HFF-Myc (cell line): ENCODE data around the gene IL1RL2.

Source experiments
- DNase-seq: peaks from one replicate; pipeline ENCODE4 v3.0.0-alpha.2; 2011; ENCODE audit warnings: low read depth; ENCODE audit errors: extremely low read depth
- H3K4me3 ChIP-seq: replicated peaks from 2 replicates; pipeline ENCODE4 v1.5.1; 2011; ENCODE audit warnings: low read depth, mild to moderate bottlenecking, control low read depth, low read length
- CTCF ChIP-seq: IDR thresholded peaks from 2 replicates; pipeline ENCODE4 v1.5.1; 2012; ENCODE audit warnings: mild to moderate bottlenecking, low read depth, low read length, control low read depth; ENCODE audit errors: missing control alignments

The IL1RL2 gene

GRCh38 chr2:102147935-102148334, 38.9 kb upstream of the IL1RL2 start:
- DNase-seq, result no peak
- no peak overlapping the region for H3K4me3 ChIP-seq
- TF ChIP-seq CTCF, result no peak

GRCh38 chr2:102149243-102149642, 37.6 kb upstream of the IL1RL2 start:
- no peak for TF ChIP-seq CTCF
- no peak overlapping the region for H3K4me3 ChIP-seq
- DNase-seq, result no peak

GRCh38 chr2:102149644-102150455, 37.0 kb upstream of the IL1RL2 start:
- no peak for TF ChIP-seq CTCF
- no peak overlapping the region for H3K4me3 ChIP-seq
- DNase-seq, result no peak

GRCh38 chr2:102154364-102154763, 32.5 kb upstream of the IL1RL2 start:
- no peak for TF ChIP-seq CTCF
- no peak for DNase-seq
- no peak overlapping the region for H3K4me3 ChIP-seq

- no peak for TF ChIP-seq CTCF
- DNase-seq, result no peak
- H3K4me3 ChIP-seq, result no peak overlapping the region
These were observed 31.7 kb upstream of the IL1RL2 start for GRCh38 chr2:102154946-102155702.

GRCh38 chr2:102155703-102156515, 30.9 kb upstream of the IL1RL2 start:
- no peak for TF ChIP-seq CTCF
- no peak overlapping the region for H3K4me3 ChIP-seq
- DNase-seq, result no peak
